Measurements from ENCODE around the gene VTI1A. TPM values are rescaled to one million over a fixed set of nuclear protein-coding genes. Genes with fewer than 3 reads are reported as not detected.

VTI1A gene
- total and polyA plus RNA-seq, 2 of the 13 experiments (the other 11 are each of a cell fraction or from before 2014, with no cell fraction given) = 11.7 to 32.7 TPM

- TF ChIP-seq THAP11 (CRISPR knock-in tag; IDR thresholded peaks at IDR 0.05) (peak; percentile 86), MIER2 (CRISPR knock-in tag; IDR thresholded peaks at IDR 0.05) (peak; percentile 79), REST (IDR thresholded peaks at IDR 0.05; ENCODE audit: borderline replicate concordance in 1 of 2, low read depth in 1 of 2, low read length in 2 of 2) (peak in 1 of 2 experiments; percentile 35; a peak in 1 of 4 replicates), EHMT2 (IDR thresholded peaks at IDR 0.05; ENCODE audit: borderline replicate concordance, low read depth, low read length) (peak; percentile 61; the same call in 1 of the 2 replicates), PPARG (CRISPR knock-in tag; conservative IDR thresholded peaks at IDR 0.05) (peak; percentile 65; the same call in 1 of the 2 replicates), ZNF644 (CRISPR knock-in tag; IDR thresholded peaks at IDR 0.05; ENCODE audit: low read depth) (peak; percentile 88), CREM (IDR thresholded peaks at IDR 0.05) (peak; percentile 74; the same call in 1 of the 2 replicates), CREM (CRISPR knock-in tag; IDR thresholded peaks at IDR 0.05) (no peak), ZNF180 (CRISPR knock-in tag; IDR thresholded peaks at IDR 0.05; ENCODE audit: borderline replicate concordance, low read depth) (no peak), ZNF10 (CRISPR knock-in tag; IDR thresholded peaks at IDR 0.05; ENCODE audit: borderline replicate concordance, low read depth) (no peak), SNAI1 (CRISPR knock-in tag; IDR thresholded peaks at IDR 0.05; ENCODE audit: borderline replicate concordance) (no peak), SP5 (CRISPR knock-in tag; IDR thresholded peaks at IDR 0.05; ENCODE audit: borderline replicate concordance, low read depth) (0 out of 2 replicates have a peak, but pooled peaks have one; percentile 27), RCOR2 (CRISPR knock-in tag; IDR thresholded peaks at IDR 0.05) (peak; percentile 90), SOX13 (IDR thresholded peaks at IDR 0.05) (peak; percentile 76; the same call in 1 of the 2 replicates), SOX13 (CRISPR knock-in tag; conservative IDR thresholded peaks at IDR 0.05 in 1 of 2, IDR thresholded peaks at IDR 0.05 in 1 of 2) (peak in 1 of 2 experiments; percentile 97; a peak in 2 of 4 replicates), SUZ12 (IDR thresholded peaks at IDR 0.05; ENCODE audit: low read depth, low read length) (no peak), JUNB (CRISPR knock-in tag; IDR thresholded peaks at IDR 0.05; ENCODE audit: borderline replicate concordance) (no peak), MEF2D (CRISPR knock-in tag; IDR thresholded peaks at IDR 0.05) (0 out of 2 replicates have a peak, but pooled peaks have one; percentile 53), ZNF24 (IDR thresholded peaks at IDR 0.05) (0 out of 2 replicates have a peak, but pooled peaks have one; percentile 38)
- TF ChIP-seq, protein P1, sequence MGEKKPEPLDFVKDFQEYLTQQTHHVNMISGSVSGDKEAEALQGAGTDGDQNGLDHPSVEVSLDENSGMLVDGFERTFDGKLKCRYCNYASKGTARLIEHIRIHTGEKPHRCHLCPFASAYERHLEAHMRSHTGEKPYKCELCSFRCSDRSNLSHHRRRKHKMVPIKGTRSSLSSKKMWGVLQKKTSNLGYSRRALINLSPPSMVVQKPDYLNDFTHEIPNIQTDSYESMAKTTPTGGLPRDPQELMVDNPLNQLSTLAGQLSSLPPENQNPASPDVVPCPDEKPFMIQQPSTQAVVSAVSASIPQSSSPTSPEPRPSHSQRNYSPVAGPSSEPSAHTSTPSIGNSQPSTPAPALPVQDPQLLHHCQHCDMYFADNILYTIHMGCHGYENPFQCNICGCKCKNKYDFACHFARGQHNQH (CRISPR knock-in tag; IDR thresholded peaks at IDR 0.05) = peak; percentile 4; the same call in 1 of the 2 replicates
- TF ChIP-seq, protein P2, sequence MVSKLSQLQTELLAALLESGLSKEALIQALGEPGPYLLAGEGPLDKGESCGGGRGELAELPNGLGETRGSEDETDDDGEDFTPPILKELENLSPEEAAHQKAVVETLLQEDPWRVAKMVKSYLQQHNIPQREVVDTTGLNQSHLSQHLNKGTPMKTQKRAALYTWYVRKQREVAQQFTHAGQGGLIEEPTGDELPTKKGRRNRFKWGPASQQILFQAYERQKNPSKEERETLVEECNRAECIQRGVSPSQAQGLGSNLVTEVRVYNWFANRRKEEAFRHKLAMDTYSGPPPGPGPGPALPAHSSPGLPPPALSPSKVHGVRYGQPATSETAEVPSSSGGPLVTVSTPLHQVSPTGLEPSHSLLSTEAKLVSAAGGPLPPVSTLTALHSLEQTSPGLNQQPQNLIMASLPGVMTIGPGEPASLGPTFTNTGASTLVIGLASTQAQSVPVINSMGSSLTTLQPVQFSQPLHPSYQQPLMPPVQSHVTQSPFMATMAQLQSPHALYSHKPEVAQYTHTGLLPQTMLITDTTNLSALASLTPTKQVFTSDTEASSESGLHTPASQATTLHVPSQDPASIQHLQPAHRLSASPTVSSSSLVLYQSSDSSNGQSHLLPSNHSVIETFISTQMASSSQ (IDR thresholded peaks at IDR 0.05; ENCODE audit: low read depth) = peak; percentile 56
- TF ChIP-seq, protein P2 (CRISPR knock-in tag; IDR thresholded peaks at IDR 0.05; ENCODE audit: borderline replicate concordance) = peak; percentile 22; the same call in 1 of the 2 replicates
These were observed 196.7 kb downstream of the VTI1A start (continued) for GRCh38 chr10:112643600-112644264.

All from HepG2 (cell line).